COLO829 (cell line): ENCODE data around the gene TM9SF2.
"Not testable (repeated sequence)": the region's sequence is repeated elsewhere in the genome, so short reads cannot be mapped to it uniquely, and the experiment has no call there.

Source experiments
- DNase-seq: peaks from one replicate; pipeline ENCODE4 v3.0.0; 2012; ENCODE audit warnings: low spot score

TM9SF2 gene

DNA sequence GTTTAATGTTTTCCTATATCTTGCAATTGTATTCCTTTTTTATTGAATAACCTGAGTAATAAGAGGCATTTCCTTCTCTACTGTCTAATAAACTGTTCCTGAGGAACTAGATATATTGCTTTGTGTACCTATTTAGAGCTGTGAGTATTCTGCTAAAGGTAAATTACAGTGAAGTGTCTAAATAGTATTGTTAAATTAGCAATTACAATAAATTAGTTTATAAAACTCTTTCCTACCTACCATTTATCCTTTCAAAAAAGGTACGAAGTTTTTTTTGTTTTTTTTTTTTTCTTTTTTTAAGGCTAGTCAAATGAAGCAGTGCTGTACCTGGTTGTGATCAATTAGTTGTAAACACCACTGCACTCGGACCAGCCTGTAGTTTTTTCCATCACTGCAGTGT, 34.8 kb downstream of the TM9SF2 start:
- DNase-seq: no peak

DNA sequence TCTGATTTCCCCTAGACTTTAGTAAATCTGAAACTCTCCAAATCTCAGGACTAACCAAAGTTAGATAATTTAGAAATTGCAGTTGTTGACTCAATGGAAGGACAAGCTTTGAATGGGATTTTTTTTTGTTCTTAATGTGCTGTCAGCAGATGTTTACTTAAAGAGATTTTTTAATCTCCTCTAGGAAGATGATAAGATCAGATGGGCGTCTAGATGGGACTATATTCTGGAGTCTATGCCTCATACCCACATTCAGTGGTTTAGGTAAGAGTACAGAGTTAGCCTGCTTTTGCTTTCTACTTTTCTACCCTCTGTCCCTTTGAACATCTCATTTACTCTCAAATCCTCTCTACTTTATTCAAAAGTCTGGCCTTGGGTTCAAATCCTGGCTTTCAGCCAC, 39.3 kb downstream of the TM9SF2 start:
- no peak for DNase-seq

DNA sequence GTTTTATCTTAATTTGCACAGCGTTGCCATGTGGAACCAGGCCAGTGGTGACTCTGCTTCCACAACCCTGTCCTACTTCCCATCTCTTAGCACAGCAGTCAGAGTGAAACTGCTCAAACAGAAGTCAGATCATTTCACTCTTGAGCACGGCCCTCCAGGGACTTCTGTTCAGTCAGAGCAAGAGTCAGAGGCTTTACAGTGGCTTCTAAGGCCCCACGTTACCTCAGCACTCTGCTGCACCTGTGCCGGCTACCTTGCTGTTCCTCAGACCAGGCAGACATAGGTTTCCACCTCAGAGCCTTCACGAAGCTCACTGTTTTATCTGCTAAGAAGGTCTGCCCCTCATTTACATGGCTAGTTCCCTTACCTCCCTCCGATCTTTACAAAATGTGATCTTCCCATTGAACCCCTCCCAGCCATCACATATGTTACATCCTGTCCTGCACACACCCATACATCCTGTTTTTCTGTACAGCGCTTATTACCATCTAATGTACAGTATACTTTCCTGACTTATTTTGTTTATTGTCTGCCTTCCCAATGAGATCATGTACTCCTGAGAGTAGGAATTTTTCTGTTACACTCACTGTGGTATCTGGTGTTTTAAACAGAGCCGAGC, 41.6 kb downstream of the TM9SF2 start:
- no peak for DNase-seq

DNA sequence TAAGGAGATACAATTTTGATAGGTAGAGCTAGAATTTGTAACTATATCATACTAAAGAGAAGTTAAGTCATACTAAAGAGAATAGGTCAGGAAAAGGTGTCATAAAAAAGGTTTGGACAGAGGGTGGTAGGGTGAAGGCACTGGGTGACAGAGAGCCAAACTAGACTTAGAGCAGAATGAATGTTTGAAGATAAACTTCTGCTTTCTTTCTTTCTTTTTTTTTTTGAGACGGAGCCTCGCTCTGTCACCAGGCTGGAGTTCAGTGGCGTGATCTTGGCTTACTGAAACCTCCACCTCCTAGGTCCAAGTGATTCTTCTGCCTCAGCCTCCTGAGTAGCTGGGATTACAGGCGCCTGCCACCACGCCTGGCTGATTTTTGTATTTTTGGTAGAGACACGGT, 44.1 kb downstream of the TM9SF2 start:
- no peak for DNase-seq

DNA sequence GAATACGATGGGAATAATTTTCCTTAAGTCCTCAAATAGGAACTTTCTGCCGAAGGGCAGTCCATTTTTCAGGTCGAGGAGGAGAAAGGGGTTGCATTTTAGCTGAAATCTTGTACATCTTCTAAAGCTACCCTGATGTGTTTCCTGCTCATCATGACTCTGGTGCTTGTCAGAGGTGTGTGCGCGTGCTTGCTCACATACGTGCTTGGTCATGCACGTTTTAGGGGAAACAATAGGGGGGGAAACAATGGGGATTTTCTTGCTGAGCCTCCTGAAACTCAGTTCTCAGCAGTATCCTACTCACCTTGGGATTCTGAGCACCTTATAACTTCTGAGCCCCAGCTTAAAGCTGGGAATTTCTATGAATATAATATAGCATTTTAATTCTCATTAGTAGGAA, 44.7 kb downstream of the TM9SF2 start:
- DNase-seq: no peak

DNA sequence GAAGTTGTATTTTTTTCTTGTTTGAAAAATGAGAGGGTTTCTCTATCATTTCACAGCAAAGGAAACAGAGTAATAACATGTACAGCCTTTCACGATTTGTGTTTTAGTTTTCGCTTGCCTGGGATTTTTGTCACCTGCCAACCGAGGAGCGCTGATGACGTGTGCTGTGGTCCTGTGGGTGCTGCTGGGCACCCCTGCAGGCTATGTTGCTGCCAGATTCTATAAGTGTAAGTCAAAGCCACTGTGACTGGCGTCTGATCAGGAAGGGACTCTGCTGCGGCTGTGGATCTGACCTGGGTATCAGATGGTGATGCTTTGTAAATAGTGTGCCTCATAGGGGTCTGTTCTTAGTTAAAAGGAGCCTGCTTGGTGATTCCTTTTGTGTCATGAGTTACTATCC, 45.6 kb downstream of the TM9SF2 start:
- DNase-seq: no peak

DNA sequence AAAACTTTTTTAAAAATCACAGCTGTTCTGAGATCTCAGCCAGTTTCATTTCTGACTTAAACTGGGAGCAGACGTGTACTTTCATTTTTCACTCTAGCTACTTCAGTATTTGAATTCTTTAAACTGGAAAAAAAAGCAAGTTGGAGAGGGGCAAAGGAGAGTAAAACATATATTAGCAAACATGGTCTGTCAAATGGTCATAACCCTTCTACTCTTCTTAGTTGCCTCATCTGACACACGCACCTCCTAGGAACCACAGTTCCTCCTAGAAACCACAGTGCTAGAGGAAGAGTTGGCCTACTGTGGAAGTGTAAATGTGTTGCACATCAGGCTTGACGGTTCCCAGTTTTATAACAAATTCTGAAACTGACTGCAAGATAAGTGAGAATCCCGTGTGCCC, 47.2 kb downstream of the TM9SF2 start:
- no peak for DNase-seq

DNA sequence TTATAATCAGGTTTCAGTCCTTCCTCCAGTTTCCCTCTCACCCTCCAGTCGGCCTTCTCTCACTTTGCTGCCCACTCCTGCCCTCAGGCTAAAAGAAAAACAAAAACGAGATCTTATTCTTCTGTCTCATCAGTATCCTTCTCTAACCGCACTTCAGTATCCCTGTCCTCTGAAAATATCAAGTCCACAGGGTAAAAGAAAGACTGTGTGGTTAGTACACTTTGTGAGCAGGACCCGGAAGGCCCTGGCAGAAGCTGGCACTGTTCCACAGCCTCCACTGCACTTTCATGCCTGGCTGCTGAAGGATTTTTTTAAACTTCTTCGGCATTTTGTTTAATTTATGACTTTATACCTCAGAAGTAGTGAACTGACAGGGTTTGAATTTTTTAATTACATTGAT, 51.8 kb downstream of the TM9SF2 start:
- DNase-seq: peak; percentile 55

DNA sequence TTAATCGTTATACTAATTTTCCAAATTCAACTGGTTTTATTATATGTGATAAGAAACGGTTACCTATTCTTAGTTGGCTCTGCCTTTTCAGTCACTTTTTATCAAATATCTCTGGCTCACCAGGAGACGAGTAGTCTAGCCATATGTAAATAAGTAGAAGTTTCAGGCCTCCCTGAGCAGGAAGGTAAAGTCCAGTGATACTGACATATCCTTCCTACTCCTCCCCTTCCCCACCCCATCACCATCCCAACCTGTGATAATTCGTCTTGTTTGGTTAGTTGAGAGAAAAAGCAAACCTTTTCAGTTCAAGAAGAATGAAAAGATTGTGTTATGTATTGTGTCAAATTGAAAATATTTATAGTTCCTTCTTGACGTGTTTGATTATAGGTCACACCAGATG, 53.9 kb downstream of the TM9SF2 start:
- no peak for DNase-seq

DNA sequence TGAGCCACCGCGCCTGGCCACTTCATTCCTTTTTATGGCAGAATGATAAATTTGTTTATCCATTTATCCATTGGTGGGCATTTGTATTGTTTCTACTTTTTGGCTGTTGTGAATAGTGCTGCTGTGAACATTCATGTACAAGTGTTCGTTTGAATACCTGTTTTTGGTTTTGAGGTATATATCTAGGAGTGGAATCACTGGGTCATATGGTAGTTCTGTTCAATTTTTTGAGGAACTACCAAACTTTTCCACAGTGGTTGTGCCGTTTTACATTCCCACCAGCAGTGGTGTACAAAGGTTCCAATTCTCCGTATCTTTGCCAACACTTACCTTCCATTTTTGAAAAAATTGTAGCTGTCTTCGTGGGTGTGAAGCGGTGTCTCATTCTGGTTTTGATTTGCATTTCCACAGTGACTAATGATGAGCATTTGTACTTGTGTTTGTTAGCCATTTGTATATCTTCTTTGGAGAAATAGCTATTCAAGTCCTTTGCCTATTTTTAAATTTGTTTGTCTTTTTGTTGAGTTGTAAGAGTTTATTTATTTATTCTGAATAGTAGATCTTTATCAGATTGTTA, 55.7 kb downstream of the TM9SF2 start:
- DNase-seq: no peak

DNA sequence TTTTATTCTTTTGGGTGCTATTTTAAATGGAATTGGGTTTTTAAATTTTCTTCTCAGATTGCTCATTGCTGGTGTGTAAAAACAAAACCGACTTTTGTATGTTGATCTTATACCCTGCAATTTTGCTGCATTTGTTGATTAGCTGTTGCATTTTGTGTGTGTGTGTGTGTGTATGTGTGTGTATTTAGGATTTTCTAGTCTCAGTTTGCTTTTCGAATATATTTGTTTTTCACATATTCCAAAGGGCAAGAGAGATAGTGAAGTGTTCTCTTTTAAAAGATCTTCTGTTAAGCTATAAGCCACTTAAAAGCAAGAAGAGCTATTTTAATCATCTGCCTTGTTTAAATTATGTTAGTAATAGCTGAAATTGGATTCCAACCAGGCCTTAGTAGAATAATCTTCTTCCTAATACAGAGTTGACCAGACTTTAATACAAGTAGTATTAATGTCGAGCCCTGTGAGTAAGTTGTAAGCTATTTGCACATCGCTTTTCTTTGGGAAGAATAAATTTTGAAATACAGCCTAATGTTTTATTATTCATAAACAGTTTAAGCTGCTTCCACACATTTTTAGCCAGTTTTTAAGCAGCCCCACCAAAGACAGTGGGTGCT, 57.4 kb downstream of the TM9SF2 start:
- DNase-seq: no peak

DNA sequence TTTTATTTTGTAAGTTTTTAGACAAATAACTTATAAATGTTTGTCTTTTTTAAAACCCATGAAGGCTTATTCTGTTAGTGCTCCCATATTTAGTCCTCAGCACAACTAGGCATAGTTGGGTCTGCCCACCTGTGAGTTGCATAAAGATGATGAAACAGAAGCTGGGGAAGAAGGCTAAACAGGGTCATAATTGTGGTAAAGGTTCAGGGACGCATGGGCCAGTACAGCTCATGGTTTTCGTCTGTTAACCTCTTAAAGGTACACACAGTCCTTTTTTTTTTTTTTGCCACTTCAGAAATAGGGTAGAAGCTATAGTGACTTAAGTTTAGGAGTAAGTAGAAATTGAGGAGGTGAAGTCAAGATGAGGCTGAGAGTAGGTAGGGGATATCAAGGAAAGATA, 58.3 kb downstream of the TM9SF2 start:
- DNase-seq: no peak

DNA sequence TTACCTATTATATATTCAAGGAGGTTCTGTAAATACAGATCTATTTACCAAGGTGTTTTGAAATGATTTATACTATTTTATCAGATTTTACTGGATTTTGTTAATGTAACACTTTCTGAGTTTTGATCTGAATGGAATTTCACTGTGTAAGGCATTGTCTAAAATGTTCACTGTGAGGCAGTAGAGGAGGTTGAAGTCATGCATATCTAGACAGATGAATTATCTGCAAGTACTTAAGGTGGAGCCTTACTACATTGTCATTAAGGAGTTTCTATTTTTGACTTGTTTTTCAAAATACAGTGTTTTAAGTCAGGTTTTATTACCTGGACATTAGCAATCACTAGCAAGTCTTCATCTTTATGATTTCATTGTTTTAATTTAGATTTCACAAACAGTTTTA, 62.1 kb downstream of the TM9SF2 start:
- DNase-seq: no peak

DNA sequence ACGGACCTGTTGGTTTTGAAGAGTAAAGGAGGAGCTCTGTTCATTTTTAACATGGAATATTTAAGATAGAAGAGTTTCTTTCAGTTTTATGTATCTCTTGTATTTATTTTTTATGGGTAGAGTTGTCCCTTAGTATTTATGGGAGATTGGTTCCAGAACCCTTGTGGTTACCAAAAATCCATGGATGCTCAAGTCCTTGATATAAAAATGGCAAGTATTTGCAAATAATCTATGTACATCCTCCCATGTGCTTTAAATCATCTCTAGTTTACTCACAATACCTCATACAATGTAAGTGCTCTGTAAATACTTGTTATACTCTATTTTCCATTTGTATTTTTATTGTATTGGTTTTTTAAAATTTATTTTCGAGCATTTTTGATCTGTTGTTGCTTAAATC, 63.1 kb downstream of the TM9SF2 start:
- DNase-seq: no peak

DNA sequence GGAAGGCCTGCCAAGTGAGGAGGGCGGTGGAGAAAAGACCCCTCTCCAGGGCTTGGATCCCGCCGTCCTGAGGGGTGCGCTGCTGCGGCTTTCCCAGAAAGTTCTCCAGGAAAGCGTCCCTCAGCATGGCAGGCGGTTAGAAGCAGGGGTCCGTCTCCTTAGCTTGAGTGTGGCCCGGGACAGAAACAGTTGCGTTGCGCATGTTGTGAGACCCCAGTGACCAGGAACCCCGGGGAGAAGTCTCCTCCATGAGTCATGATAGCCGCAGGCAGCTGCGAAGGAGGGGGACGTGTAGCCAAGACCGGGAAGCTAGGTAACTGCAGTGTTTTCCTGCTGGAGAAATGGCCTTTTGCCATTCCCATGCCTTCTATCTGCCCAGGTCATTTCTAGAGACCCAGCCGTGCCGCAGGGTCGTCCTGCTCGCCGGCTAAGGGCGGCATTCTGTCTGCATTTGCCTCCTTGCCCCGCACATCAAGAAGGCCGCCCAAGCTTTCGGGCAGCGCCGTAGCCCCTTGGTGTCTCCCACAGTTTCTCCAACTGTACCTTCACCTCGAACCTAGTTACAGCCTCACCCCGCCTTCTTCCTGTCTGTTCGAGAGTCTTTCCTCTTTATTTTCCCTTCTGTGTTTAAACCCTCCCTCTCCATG, 64.3 kb downstream of the TM9SF2 start:
- no peak for DNase-seq

DNA sequence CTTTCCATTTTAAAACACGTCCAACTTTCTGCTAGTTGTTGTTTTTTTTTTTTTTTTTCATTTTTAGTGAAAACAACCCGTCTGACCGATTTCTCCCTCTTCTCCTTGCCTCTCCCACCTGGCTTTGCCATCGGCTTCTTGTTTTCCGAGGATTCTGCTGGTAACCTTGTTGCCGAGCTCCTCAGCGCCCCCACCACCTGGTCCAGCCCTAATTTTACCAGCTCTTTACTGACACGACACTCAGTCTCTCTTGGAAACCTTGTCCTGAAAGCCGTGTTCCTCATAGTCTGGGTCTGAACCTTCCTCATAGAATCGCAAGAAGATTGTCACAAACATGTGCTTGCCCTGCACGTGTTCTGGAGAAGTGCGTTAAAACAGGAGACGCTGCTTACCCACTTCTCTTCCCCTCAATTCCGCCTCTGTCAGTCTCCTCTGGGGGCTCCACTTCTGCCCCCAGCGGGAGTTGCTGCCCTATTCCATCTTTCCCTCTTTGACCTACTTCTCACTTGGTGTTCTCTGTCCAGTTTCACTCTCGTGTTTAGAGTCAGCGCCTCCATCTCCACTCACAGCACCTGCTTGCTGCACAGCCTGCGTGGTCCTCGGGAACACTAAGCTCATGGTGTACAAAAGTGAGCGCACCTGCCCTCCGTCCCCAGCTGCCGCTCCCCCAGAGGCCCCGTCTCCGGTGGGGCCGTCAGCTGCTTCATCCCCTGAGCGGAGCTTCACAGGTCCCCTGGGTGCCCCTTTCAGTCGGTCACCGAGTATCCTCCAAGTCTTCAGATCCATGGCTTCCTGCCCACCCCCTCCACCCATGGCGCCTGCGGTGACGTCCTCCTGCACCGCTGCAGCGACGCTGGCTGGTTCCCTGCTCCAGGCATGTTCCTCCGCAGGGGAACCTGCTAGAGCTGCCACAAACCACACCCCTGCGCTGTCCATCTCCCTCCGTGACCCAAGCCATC, 65.1 kb downstream of the TM9SF2 start:
- DNase-seq: no peak

DNA sequence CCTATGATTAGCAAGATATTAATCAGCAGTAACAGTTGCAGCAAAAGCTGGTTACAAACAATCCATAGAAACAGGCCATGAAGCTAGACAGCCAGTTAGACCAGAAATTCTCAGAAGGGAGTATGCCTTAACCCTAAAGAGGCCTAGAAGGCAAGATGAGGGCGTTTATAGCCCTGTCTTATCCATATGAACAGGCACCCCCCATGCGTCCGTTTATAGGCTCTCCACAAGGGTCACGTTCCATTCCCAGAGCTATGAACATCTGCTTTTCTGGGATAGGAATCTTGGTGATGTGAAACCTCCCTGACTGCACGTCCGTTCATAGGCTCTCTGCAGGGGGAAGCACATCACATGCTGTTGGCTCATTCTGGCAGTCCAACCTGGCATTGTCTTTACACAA, 67.6 kb downstream of the TM9SF2 start:
- not testable (repeated sequence) for DNase-seq

DNA sequence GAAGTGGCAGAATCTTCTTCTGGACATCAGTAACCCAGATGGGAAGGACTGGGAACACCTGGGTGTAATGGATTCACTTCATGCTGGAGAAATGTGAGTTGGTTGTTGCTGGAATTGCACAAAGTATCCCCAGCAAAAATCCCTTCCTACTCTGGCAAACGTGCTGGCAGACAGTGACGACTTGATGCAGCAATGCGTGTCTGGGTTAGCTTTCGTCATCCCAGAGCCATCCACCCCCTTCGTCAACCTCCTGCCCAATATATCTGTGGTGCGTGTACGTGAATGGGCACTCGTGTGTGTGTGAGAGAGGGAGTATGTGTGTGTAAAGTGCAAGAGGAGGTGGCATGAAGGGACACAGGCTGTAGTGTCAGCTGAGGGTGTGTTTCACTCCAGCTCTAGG, 70.9 kb downstream of the TM9SF2 start:
- no peak for DNase-seq

DNA sequence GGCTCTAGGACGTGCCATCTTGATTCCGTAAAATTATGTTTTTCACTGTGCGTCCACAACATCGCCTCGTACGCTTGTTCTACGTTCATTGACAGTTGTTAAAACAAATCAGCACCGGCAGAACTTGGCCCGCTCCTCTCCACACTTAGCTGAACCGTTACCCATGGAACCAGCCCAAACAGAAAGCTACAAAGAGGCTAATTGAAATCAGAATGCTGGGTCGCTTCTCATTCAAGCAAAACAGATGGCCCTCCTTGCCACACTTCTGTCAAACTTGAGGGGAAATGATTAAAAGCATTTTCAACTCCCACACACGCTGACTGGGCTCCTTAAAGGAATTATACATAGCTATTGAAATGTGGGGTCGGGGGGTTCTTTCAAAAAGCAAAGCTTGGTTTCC, 71.6 kb downstream of the TM9SF2 start:
- no peak for DNase-seq

DNA sequence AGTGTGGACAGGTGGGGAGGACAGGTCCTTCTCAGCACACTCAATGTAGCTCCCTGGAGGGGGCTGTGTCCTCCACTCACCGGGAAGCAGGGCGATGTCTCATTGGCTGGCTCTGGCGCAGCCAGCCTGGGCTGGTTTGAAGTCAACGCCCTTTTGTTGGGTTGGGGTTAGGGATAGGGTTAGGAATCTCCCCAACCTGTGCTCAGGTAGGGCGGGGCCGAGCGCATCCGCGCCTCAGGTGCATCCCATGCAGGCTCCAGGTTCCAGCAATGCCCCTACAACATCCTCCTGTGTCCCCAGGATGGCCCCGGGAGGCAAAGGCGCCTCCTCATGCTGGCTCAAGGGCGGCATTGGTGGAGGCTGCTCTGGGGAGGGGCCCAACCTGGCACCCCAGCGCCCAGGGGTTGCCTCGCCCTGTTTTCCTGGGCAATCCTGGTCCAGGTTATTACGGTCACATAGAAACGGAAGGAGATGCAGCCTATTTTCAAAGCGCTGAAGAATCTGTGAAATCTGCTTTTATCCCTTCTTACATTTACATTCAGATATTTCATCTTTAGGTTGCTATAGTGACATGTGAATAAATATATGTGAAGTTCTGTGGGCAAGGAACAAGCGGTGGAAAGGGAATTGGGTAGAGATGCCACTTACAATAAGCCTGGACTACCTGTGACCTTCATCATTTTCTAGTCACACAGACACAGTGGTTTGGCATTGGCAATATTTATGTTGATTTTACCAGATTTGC, 74.3 kb downstream of the TM9SF2 start:
- DNase-seq: no peak
